Measurements from ENCODE around the gene BMP2K. TPM values are rescaled to one million over a fixed set of nuclear protein-coding genes. Genes with fewer than 3 reads are reported as not detected.

BMP2K gene
- total RNA-seq, 1 donor from 2014 or later: 25.1 TPM

- Histone ChIP-seq H3K9ac (ENCODE audit: low read depth in 1 of 3, low read length in 3 of 3) (peak overlapping the region; percentile 63 to 85 (median 79)), H3K4me3 (ENCODE audit: low read length in 3 of 3) (peak overlapping the region; percentile 90 to 93 (median 91)), H3K27me3 (ENCODE audit: control insufficient read depth in 3 of 3, insufficient read depth in 3 of 3, low read length in 3 of 3) (no peaks in the 10 kb centered on the region), H3K9me3 (ENCODE audit: control insufficient read depth in 3 of 3, low read length in 3 of 3) (no peaks in the 10 kb centered on the region), H3K27ac (ENCODE audit: low read depth, low read length) (no peak overlapping the region), H3K4me1 (ENCODE audit: control insufficient read depth in 3 of 3, insufficient read depth in 3 of 3, low read length in 3 of 3) (peaks cover 2 to 18% (median 18%) of the 10 kb centered on the region in 3 donors), H3K36me3 (ENCODE audit: control insufficient read depth in 3 of 3, insufficient read depth in 3 of 3, low read length in 3 of 3) (no peaks in the 10 kb centered on the region)
Measured at GRCh38 chr4:78939667-78940008, 163.5 kb downstream of the BMP2K start.

GRCh38 chr4:78940752-78941151 lies 164.6 kb downstream of the BMP2K start:
- H3K27me3 ChIP-seq (ENCODE audit: control insufficient read depth in 3 of 3, insufficient read depth in 3 of 3, low read length in 3 of 3): no peaks in the 10 kb centered on the region
- H3K4me1 ChIP-seq (ENCODE audit: control insufficient read depth in 3 of 3, insufficient read depth in 3 of 3, low read length in 3 of 3): peaks cover 2 to 18% (median 18%) of the 10 kb centered on the region in 3 donors
- no peaks in the 10 kb centered on the region for H3K36me3 ChIP-seq (ENCODE audit: control insufficient read depth in 3 of 3, insufficient read depth in 3 of 3, low read length in 3 of 3)
- H3K9ac ChIP-seq (ENCODE audit: low read depth in 1 of 3, low read length in 3 of 3): no peak overlapping the region
- H3K4me3 ChIP-seq (ENCODE audit: low read length in 3 of 3): no peak overlapping the region
- H3K27ac ChIP-seq (ENCODE audit: low read depth, low read length): no peak overlapping the region
- no peaks in the 10 kb centered on the region for H3K9me3 ChIP-seq (ENCODE audit: control insufficient read depth in 3 of 3, low read length in 3 of 3)

- Histone ChIP-seq H3K27me3 (ENCODE audit: control insufficient read depth in 3 of 3, insufficient read depth in 3 of 3, low read length in 3 of 3) (no peaks in the 10 kb centered on the region), H3K9ac (ENCODE audit: low read depth in 1 of 3, low read length in 3 of 3) (no peak overlapping the region), H3K27ac (ENCODE audit: low read depth, low read length) (no peak overlapping the region), H3K4me1 (ENCODE audit: control insufficient read depth in 3 of 3, insufficient read depth in 3 of 3, low read length in 3 of 3) (peaks cover 0 to 7% (median 7%) of the 10 kb centered on the region in 3 donors), H3K4me3 (ENCODE audit: low read length in 3 of 3) (no peak overlapping the region), H3K9me3 (ENCODE audit: control insufficient read depth in 3 of 3, low read length in 3 of 3) (peaks cover 0 to 2% (median 0%) of the 10 kb centered on the region in 3 donors), H3K36me3 (ENCODE audit: control insufficient read depth in 3 of 3, insufficient read depth in 3 of 3, low read length in 3 of 3) (no peaks in the 10 kb centered on the region)
Measured at GRCh38 chr4:78944381-78944780, 168.2 kb downstream of the BMP2K start.

GRCh38 chr4:78945651-78946179 lies 169.6 kb downstream of the BMP2K start:
- no peak overlapping the region for H3K4me3 ChIP-seq (ENCODE audit: low read length in 3 of 3)
- H3K27me3 ChIP-seq (ENCODE audit: control insufficient read depth in 3 of 3, insufficient read depth in 3 of 3, low read length in 3 of 3): no peaks in the 10 kb centered on the region
- H3K36me3 ChIP-seq (ENCODE audit: control insufficient read depth in 3 of 3, insufficient read depth in 3 of 3, low read length in 3 of 3): no peaks in the 10 kb centered on the region
- peaks cover 0 to 2% (median 0%) of the 10 kb centered on the region in 3 donors for H3K9me3 ChIP-seq (ENCODE audit: control insufficient read depth in 3 of 3, low read length in 3 of 3)
- no peak overlapping the region for H3K9ac ChIP-seq (ENCODE audit: low read depth in 1 of 3, low read length in 3 of 3)
- no peaks in the 10 kb centered on the region for H3K4me1 ChIP-seq (ENCODE audit: control insufficient read depth in 3 of 3, insufficient read depth in 3 of 3, low read length in 3 of 3)
- H3K27ac ChIP-seq (ENCODE audit: low read depth, low read length): no peak overlapping the region

GRCh38 chr4:78949735-78950134 lies 173.6 kb downstream of the BMP2K start:
- H3K9me3 ChIP-seq (ENCODE audit: control insufficient read depth in 3 of 3, low read length in 3 of 3): peaks cover 0 to 2% (median 0%) of the 10 kb centered on the region in 3 donors
- H3K27me3 ChIP-seq (ENCODE audit: control insufficient read depth in 3 of 3, insufficient read depth in 3 of 3, low read length in 3 of 3): no peaks in the 10 kb centered on the region
- H3K4me3 ChIP-seq (ENCODE audit: low read length in 3 of 3): no peak overlapping the region
- no peaks in the 10 kb centered on the region for H3K36me3 ChIP-seq (ENCODE audit: control insufficient read depth in 3 of 3, insufficient read depth in 3 of 3, low read length in 3 of 3)
- no peaks in the 10 kb centered on the region for H3K4me1 ChIP-seq (ENCODE audit: control insufficient read depth in 3 of 3, insufficient read depth in 3 of 3, low read length in 3 of 3)
- no peak overlapping the region for H3K27ac ChIP-seq (ENCODE audit: low read depth, low read length)
- H3K9ac ChIP-seq (ENCODE audit: low read depth in 1 of 3, low read length in 3 of 3): no peak overlapping the region

GRCh38 chr4:78951862-78952472 lies 175.8 kb downstream of the BMP2K start:
- no peak overlapping the region for H3K27ac ChIP-seq (ENCODE audit: low read depth, low read length)
- H3K36me3 ChIP-seq (ENCODE audit: control insufficient read depth in 3 of 3, insufficient read depth in 3 of 3, low read length in 3 of 3): no peaks in the 10 kb centered on the region
- H3K4me3 ChIP-seq (ENCODE audit: low read length in 3 of 3): no peak overlapping the region
- no peaks in the 10 kb centered on the region for H3K27me3 ChIP-seq (ENCODE audit: control insufficient read depth in 3 of 3, insufficient read depth in 3 of 3, low read length in 3 of 3)
- no peak overlapping the region for H3K9ac ChIP-seq (ENCODE audit: low read depth in 1 of 3, low read length in 3 of 3)
- no peaks in the 10 kb centered on the region for H3K9me3 ChIP-seq (ENCODE audit: control insufficient read depth in 3 of 3, low read length in 3 of 3)
- no peaks in the 10 kb centered on the region for H3K4me1 ChIP-seq (ENCODE audit: control insufficient read depth in 3 of 3, insufficient read depth in 3 of 3, low read length in 3 of 3)

GRCh38 chr4:78953231-78953630 lies 177.1 kb downstream of the BMP2K start:
- no peaks in the 10 kb centered on the region for H3K36me3 ChIP-seq (ENCODE audit: control insufficient read depth in 3 of 3, insufficient read depth in 3 of 3, low read length in 3 of 3)
- no peaks in the 10 kb centered on the region for H3K27me3 ChIP-seq (ENCODE audit: control insufficient read depth in 3 of 3, insufficient read depth in 3 of 3, low read length in 3 of 3)
- H3K9ac ChIP-seq (ENCODE audit: low read depth in 1 of 3, low read length in 3 of 3): no peak overlapping the region
- H3K4me1 ChIP-seq (ENCODE audit: control insufficient read depth in 3 of 3, insufficient read depth in 3 of 3, low read length in 3 of 3): no peaks in the 10 kb centered on the region
- no peak overlapping the region for H3K27ac ChIP-seq (ENCODE audit: low read depth, low read length)
- no peaks in the 10 kb centered on the region for H3K9me3 ChIP-seq (ENCODE audit: control insufficient read depth in 3 of 3, low read length in 3 of 3)
- H3K4me3 ChIP-seq (ENCODE audit: low read length in 3 of 3): no peak overlapping the region

GRCh38 chr4:78953769-78954666 lies 177.9 kb downstream of the BMP2K start:
- no peaks in the 10 kb centered on the region for H3K4me1 ChIP-seq (ENCODE audit: control insufficient read depth in 3 of 3, insufficient read depth in 3 of 3, low read length in 3 of 3)
- H3K36me3 ChIP-seq (ENCODE audit: control insufficient read depth in 3 of 3, insufficient read depth in 3 of 3, low read length in 3 of 3): no peaks in the 10 kb centered on the region
- H3K27ac ChIP-seq (ENCODE audit: low read depth, low read length): no peak overlapping the region
- H3K9ac ChIP-seq (ENCODE audit: low read depth in 1 of 3, low read length in 3 of 3): no peak overlapping the region
- H3K27me3 ChIP-seq (ENCODE audit: control insufficient read depth in 3 of 3, insufficient read depth in 3 of 3, low read length in 3 of 3): no peaks in the 10 kb centered on the region
- H3K4me3 ChIP-seq (ENCODE audit: low read length in 3 of 3): no peak overlapping the region
- no peaks in the 10 kb centered on the region for H3K9me3 ChIP-seq (ENCODE audit: control insufficient read depth in 3 of 3, low read length in 3 of 3)

GRCh38 chr4:78956975-78957374 lies 180.8 kb downstream of the BMP2K start:
- H3K36me3 ChIP-seq (ENCODE audit: control insufficient read depth in 3 of 3, insufficient read depth in 3 of 3, low read length in 3 of 3): no peaks in the 10 kb centered on the region
- no peaks in the 10 kb centered on the region for H3K4me1 ChIP-seq (ENCODE audit: control insufficient read depth in 3 of 3, insufficient read depth in 3 of 3, low read length in 3 of 3)
- no peak overlapping the region for H3K9ac ChIP-seq (ENCODE audit: low read depth in 1 of 3, low read length in 3 of 3)
- H3K9me3 ChIP-seq (ENCODE audit: control insufficient read depth in 3 of 3, low read length in 3 of 3): no peaks in the 10 kb centered on the region
- H3K27ac ChIP-seq (ENCODE audit: low read depth, low read length): no peak overlapping the region
- no peaks in the 10 kb centered on the region for H3K27me3 ChIP-seq (ENCODE audit: control insufficient read depth in 3 of 3, insufficient read depth in 3 of 3, low read length in 3 of 3)
- H3K4me3 ChIP-seq (ENCODE audit: low read length in 3 of 3): no peak overlapping the region

GRCh38 chr4:78960926-78961325 lies 184.8 kb downstream of the BMP2K start:
- Histone ChIP-seq H3K27ac (ENCODE audit: low read depth, low read length) (no peak overlapping the region), H3K36me3 (ENCODE audit: control insufficient read depth in 3 of 3, insufficient read depth in 3 of 3, low read length in 3 of 3) (no peaks in the 10 kb centered on the region), H3K9ac (ENCODE audit: low read depth in 1 of 3, low read length in 3 of 3) (no peak overlapping the region), H3K27me3 (ENCODE audit: control insufficient read depth in 3 of 3, insufficient read depth in 3 of 3, low read length in 3 of 3) (no peaks in the 10 kb centered on the region), H3K9me3 (ENCODE audit: control insufficient read depth in 3 of 3, low read length in 3 of 3) (no peaks in the 10 kb centered on the region), H3K4me3 (ENCODE audit: low read length in 3 of 3) (no peak overlapping the region), H3K4me1 (ENCODE audit: control insufficient read depth in 3 of 3, insufficient read depth in 3 of 3, low read length in 3 of 3) (no peaks in the 10 kb centered on the region)
